GM19023 (cell line): ENCODE results near the gene LMOD1.
"Not testable (repeated sequence)": the region's sequence is repeated elsewhere in the genome, so short reads cannot be mapped to it uniquely, and the experiment has no call there.

Experiments used
- ATAC-seq: cut with Tn5 transposase; IDR thresholded peaks from one replicate; pipeline ENCODE4 v1.9.1; 2021; ENCODE audit warnings: mild to moderate bottlenecking, moderate library complexity; ENCODE audit not compliant: unreplicated experiment

Gene LMOD1

DNA sequence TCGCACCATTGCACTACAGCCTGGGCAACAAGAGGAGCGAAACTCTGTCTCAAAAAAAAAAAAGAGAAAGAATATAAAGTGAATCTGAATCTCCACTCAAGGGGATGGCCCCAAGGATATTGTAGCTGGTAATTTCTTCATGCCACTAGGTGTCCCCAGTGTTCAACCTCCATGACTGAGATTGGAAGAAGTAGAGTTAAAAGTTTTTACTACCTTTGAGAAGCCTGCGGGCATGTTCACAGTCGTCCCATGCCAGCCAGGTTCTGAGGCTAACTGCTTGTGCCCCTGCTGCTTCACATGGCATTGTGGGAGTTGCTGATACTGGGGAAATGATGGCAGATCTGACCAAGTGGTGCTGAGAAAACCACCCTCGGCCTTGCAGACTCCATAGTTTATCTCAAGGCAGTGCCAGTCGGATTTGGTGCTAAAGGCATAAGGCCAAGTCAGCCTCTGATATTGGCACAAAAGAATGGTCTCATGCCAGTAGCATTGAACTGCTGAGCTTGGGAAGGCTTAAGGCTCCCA lies 68.4 kb downstream of the LMOD1 start:
- ATAC-seq = no peak

DNA sequence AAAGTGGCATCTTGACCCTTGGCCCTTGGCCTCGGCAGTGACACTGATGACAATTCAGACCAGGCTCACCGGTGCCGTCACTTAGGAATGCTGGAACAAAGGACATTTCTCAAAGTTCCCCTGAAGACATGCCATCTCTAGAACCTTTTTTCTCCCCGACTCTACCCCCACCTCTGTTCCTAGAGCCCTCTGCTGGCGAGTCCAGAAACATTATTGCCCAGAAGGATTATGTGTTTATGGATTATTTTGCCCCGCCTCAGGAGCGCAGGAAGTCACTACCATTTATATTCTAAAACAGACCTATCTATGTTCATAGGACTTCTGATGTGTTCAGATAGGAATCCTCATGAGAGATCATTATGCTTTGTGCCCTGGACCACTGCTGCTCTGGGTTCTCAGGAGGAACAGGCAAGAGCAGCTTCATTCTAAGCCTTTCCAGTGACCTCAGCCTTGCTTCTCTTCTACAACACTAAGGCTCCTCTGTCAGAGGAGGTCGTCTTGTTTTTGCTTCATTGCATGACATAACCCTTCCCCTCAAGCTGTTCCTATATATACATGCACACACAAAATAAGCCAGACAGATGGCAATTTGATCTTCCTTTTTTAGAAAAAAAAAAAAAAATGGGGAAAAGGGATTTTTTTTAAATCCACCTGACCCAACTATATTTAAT lies 70.1 kb downstream of the LMOD1 start:
- ATAC-seq = no peak

DNA sequence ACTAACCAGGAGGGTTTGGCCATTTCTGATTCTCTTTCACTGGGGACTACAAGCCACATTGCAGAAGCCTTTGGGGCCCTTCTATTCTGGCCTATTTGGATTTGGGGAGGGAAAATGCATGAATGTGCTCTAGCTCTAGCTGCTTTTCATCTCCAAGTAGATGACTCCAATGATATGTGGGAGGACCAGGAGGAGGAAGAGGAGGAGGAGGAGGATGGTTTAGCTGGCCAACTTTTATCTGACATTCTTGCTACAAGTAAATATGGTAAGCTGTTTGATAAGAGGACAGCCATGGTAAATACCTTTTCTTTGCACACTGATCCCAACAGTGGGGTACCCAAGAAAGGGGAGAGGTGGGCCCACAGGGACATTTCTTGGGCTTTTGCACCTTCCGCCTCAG lies 71.7 kb downstream of the LMOD1 start:
- ATAC-seq = no peak

DNA sequence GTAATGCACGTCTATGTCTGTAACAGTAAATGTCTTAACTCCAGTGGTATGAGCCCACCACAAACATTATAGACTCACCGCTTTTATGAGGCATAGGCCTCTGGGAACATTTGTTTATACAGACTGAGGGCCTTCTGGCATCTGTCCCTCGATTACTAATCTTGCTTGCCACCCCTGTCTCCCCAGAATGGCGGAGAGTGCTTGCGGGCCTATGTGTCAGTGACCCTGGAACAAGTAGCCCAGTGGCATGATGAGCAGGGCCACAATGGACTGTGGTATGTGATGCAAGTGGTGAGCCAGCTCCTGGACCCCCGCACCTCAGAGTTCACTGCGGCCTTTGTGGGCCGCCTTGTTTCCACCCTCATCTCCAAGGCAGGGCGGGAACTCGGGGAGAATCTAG lies 76.0 kb downstream of the LMOD1 start:
- no peak for ATAC-seq

DNA sequence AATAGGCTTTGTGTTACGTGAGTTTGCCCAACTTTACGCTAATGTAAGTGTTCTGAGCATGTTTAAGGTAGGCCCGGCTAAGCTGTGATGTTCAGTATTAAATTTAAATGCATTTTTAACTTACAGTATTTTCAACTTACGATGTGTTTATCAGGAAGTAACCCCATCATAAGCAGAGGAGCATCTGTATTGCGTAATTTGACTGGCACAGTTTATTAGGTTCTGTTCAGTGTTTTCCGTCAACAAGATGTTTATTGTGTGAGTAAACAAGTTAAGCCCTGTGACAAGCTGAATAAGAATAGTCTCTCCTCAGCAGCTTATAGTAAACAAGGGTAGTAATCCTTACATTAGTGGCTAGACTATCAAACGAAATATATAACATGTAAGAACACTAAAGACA lies 84.9 kb downstream of the LMOD1 start:
- ATAC-seq = no peak

DNA sequence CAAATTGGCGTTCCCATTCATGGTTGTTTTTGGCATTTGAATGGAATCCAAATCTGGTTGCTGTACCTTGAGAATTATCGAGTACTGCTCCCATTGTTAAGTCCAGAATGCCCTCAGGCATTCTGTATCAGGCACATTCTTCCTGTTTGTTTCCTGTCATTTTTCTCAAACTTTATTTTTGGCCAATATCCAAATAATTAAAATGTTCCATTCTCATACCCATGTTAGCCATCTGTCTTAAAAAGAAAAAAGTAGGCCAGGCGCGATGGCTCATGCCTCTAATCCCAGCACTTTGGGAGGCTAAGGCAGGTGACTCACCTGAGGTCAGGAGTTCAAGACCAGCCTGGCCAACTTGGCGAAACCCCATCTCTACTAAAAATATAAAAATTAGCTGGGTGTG lies 86.9 kb downstream of the LMOD1 start:
- ATAC-seq = no peak

DNA sequence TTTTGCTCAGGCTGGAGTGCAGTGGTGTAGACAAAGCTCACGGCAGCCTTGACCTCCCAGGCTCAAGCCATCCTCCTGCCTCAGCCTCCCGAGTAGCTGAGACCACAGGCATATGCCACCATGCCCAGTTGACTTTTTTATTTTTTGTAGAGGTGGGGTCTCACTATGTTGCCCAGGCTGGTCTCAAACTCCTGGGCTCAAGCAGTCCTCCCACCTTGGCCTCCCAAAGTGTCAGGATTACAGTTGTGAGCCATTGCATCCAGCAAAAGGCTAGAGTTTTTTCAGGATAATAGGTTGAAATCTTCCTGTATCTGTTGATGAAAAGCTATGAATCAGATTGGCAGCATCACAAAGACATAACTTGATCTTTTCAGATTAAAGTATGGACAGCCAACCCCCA lies 89.6 kb downstream of the LMOD1 start:
- ATAC-seq = not testable (repeated sequence)

DNA sequence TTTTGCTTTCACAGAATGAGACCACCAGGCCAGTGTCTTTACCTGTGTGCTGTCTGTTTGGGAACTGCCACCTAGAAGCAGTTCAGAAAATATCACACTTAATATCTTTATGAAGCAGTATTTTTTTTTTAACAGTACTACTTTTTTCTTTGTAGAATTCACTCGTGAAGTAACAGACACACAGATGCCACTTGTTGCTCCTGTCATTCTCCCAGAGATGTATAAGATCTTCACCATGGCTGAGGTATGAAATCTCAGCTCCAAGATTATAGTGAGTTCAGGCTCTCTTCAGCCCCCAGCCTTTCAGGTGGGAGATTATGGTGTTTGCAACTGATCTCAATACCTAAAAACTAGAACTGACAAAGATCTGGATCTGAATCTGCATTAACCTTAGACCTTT lies 94.4 kb downstream of the LMOD1 start:
- no peak for ATAC-seq

DNA sequence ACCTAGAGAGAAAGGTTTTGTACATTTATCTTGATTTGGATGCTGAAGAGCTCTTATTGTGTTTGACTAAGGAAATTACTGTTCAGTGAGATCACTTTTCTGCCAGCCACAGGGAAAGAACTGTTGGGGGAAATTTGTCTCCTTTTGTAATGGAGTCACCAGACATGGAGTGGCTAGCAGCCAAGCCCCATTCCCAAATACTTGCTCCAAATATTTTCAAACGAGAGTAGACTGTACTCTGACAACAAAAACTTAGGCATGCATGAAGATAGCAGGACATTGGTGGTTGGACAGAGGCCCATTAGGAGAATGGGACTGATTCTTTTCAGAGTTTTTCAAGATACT lies 96.3 kb downstream of the LMOD1 start:
- no peak for ATAC-seq

DNA sequence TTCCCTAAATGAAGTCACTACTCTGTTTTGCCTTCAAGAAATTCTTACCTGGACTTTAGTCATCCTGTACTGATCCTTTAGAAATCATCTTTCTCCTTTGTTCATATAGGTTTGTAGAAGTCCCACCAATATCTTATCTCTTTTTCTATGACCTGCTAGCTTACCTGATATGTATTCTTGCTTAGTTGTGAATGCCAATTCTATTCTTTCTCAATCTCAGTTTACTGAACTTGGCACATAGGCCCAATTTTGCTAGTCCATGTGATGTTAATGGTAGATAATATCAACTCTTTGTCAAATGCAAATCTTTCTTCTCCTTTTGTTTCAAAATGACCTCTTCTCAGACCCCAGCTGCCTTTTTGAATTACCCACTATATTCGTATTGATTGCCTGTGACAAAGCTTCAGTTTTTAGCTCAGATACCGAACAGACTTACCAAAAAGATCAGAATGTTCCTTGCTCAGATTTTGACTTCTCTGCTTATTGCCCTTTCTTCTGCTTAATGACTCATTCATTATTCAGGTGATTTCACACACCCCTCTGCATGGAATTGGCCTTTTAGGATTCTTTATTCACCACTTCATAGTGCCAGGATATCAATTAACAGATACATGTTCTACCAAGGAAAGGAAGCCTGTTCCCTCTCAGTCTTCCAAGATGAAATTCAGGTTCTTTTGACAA lies 96.8 kb downstream of the LMOD1 start:
- no peak for ATAC-seq

DNA sequence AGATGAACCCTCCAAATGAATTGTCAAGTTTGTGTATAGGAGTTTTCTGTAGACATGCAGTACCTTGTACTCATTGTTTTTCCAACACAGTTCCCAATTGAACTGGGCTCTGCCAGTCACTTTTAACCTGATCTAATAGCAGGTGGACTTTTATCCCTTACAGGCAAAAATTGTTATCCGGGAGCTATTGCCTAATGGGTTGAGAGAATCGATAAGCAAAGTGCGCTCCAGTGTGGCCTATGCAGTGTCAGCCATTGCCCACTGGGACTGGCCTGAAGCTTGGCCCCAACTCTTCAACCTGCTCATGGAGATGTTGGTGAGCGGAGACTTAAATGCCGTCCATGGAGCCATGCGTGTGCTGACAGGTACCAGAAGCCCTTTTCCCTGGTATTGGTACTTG lies 98.1 kb downstream of the LMOD1 start:
- no peak for ATAC-seq

DNA sequence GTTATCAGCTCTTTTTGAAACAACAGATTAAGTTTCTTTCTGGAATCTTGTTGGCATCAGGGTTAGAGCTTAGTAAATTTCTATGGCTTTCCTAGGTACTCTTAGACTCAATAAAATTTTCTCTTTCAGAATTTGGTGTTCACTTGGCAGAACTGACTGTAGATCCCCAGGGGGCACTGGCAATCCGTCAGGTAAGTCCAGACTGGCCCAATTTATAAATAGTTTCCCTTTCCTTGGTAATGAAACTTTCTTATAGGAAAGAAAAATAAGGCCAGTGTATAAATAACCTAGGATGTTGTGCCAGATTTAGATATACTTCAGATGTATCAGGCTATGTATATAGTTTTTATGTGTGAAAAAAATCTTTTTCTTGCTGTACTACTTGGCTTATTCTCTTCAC lies 99.2 kb downstream of the LMOD1 start:
- no peak for ATAC-seq
